SIG-M5 (cell line): Measurements from ENCODE around the gene GADD45A.
"Not testable (repeated sequence)": the region's sequence is repeated elsewhere in the genome, so short reads cannot be mapped to it uniquely, and the experiment has no call there.

Experiments
- DNase-seq: peaks from one replicate; lab custom pipeline; 2025; lab: John Stamatoyannopoulos, UW

Gene GADD45A

GRCh38 chr1:67721650-67722291 is 36.8 kb downstream of the GADD45A start:
- no peak for DNase-seq

GRCh38 chr1:67722292-67722944 is 37.4 kb downstream of the GADD45A start:
- no peak for DNase-seq

- no peak for DNase-seq
Measured at GRCh38 chr1:67723126-67723525, 38.1 kb downstream of the GADD45A start.

GRCh38 chr1:67723620-67724019 is 38.6 kb downstream of the GADD45A start:
- DNase-seq, result no peak

GRCh38 chr1:67724928-67725560 is 40.0 kb downstream of the GADD45A start:
- no peak for DNase-seq

- DNase-seq, result no peak
Measured at GRCh38 chr1:67726224-67726623, 41.2 kb downstream of the GADD45A start.

- no peak for DNase-seq
Measured at GRCh38 chr1:67729872-67730271, 44.9 kb downstream of the GADD45A start.

- DNase-seq, result not testable (repeated sequence)
Measured at GRCh38 chr1:67730312-67730711, 45.3 kb downstream of the GADD45A start.

- DNase-seq, result no peak
Measured at GRCh38 chr1:67731322-67731721, 46.3 kb downstream of the GADD45A start.

- no peak for DNase-seq
Measured at GRCh38 chr1:67732750-67733151, 47.8 kb downstream of the GADD45A start.

GRCh38 chr1:67733681-67734322 is 48.8 kb downstream of the GADD45A start:
- DNase-seq, result no peak

GRCh38 chr1:67734323-67734690 is 49.3 kb downstream of the GADD45A start:
- no peak for DNase-seq

GRCh38 chr1:67735206-67735605 is 50.2 kb downstream of the GADD45A start:
- DNase-seq, result no peak

GRCh38 chr1:67735806-67736627 is 51.0 kb downstream of the GADD45A start:
- no peak for DNase-seq

GRCh38 chr1:67736750-67737149 is 51.7 kb downstream of the GADD45A start:
- DNase-seq, result no peak

- DNase-seq, result no peak
Measured at GRCh38 chr1:67737875-67738274, 52.9 kb downstream of the GADD45A start.
